Activated CD8-positive, alpha-beta memory T cell treated with anti-CD3 and anti-CD28 coated beads, Interleukin-2, amount 10 ng/mL, durations not matched to agents 7 days and 5 days (primary cell): ENCODE results near the gene TMEM89. TPM values are rescaled to one million over a fixed set of nuclear protein-coding genes. Genes with fewer than 3 reads are reported as not detected.

Experiments
- ATAC-seq: fragments of 150-1000 bp; cut with Tn5 transposase; one replicate; pipeline ENCODE4 v1.10.0; 2021; ENCODE audit warnings: moderate library complexity
- CTCF ChIA-PET: fragments of 350-600 bp; sonication (Branson Sonifier 250); formaldehyde crosslinking; loops from one replicate; lab custom pipeline; 2021; ENCODE audit warnings: antibody characterized with exemption; lab: Charles Lee
- DNase-seq: peaks from one replicate; pipeline ENCODE4 v3.0.0-alpha.2; 2020
- H3K27ac Mint-ChIP-seq: one replicate; pipeline ENCODE4 v1.8.0; 2021; ENCODE audit warnings: mild to moderate bottlenecking, mixed read lengths
- H3K27me3 Mint-ChIP-seq: one replicate; pipeline ENCODE4 v1.8.0; 2021; ENCODE audit warnings: mixed read lengths
- H3K36me3 Mint-ChIP-seq: one replicate; pipeline ENCODE4 v1.8.0; 2021; ENCODE audit warnings: mild to moderate bottlenecking, mixed read lengths
- H3K4me1 Mint-ChIP-seq: one replicate; pipeline ENCODE4 v1.8.0; 2021; ENCODE audit warnings: mixed read lengths
- H3K4me3 Mint-ChIP-seq: one replicate; pipeline ENCODE4 v1.8.0; 2021; ENCODE audit warnings: mild to moderate bottlenecking, moderate library complexity, mixed read lengths
- H3K9me3 Mint-ChIP-seq: one replicate; pipeline ENCODE4 v1.8.0; 2022; ENCODE audit warnings: low read depth, mixed read lengths
- total RNA-seq, 2 experiments: library from RNA; stranded (reverse); gene quantifications; one replicate each; pipeline ENCODE4 v1.2.3, GENCODE V29; 2021

TMEM89 gene
- total RNA-seq, 2 experiments from 2014 or later: 0.73 TPM; not detected in 1

DNA sequence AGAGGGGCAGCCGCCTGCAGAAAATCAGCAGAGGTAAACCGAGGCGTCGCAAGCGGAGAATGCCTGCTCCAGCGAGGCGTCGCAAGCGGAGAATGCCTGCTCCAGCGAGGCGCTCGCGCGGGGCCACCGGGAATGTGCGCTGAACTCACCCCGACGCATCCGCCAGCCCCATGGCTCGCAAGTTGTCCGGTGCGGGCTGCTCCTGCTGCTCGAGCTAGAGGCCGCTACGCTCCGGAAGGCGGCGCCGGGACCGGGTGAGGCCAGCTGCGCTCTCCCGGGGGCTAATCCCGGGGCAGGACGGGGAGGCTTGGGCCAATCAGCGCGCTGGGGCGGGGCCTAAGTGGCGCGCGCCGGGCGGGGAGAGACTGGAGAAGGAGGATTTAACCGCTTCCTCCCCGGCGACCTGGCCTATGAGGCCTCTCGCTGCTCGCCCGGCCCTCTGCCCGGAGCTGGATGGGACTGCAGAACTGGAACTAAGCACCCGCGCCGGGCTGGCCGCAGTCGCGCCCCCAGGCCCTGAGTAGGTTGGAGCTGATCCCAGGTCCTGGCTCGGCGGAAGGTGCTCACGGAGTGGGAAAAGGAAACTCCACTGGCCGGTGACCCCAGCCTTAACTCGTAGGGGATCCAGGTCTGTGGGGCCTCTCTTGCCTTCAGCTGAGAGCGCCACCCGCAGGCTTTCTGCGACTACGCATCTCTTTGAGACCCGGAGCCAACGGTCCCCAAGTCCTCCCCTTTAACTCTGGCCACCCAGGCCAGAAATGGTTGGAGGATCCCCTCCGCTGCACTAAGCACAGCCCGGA is 13.9 kb upstream of the TMEM89 start, which contains the start of gene SLC26A6:
SLC26A6 (minus strand) TSS at position 240 of the 800 bp plus-strand sequence; CDS start at position 172, 68 bp downstream.
- DNase-seq (peak; percentile 96), ATAC-seq (peak; percentile 96)
- Mint-ChIP-seq H3K36me3 (peaks cover 5% of the 10 kb centered on the region), H3K27me3 (no peaks in the 10 kb centered on the region), H3K4me1 (peaks cover 20% of the 10 kb centered on the region), H3K27ac (peak within 1 kb of the TSS; percentile 88), H3K4me3 (peak within 1 kb of the TSS; percentile 85), H3K9me3 (no peaks in the 10 kb centered on the region)
- CTCF ChIA-PET: interaction anchor here (0.7 to 4.3 kb wide), 23 partner anchors 8 to 1034 kb away, joined by 3 to 40 read pairs (median 4); partner anchors contain the start of genes CELSR3, NCKIPSD, PFKFB4 and UQCRC1

DNA sequence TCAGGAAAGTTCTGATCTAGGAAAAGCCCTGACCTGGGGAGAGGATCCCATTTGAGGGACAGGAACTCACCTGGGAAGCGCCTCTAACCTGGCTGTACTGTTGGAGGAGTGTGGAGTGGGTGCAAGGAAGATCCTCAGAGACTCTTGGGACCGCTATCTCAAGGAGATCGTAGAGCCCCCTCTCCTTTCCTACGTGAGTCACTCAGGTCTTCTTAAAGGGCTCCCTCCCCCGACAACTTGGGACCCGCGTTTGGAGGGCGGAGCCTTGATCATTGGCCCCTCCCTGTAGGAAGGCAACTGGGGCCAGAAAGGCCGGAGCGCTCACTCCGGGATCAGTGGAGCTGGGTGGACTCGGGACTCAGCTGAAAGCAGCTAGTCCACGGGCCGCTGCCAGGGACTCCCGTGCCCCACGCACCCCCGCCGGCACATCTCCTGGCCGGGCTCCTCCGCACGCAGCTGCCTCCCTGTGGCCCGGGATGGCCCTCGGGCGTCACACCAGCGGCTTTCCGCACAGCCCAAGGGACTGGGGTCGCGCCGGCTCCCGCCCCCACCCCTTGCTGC is 13.2 kb upstream of the TMEM89 start:
- Mint-ChIP-seq H3K27ac (no peak overlapping the region), H3K36me3 (peaks cover 9% of the 10 kb centered on the region), H3K9me3 (no peaks in the 10 kb centered on the region), H3K4me1 (peaks cover 20% of the 10 kb centered on the region), H3K27me3 (no peaks in the 10 kb centered on the region), H3K4me3 (peak overlapping the region; percentile 85)
- ATAC-seq: peak; percentile 29
- DNase-seq: peak; percentile 72
- CTCF ChIA-PET: interaction anchor here (0.7 to 4.3 kb wide), 18 partner anchors 11 to 234 kb away, joined by 3 to 40 read pairs (median 6); partner anchors contain the start of genes CELSR3, NCKIPSD, PFKFB4 and TMEM89

DNA sequence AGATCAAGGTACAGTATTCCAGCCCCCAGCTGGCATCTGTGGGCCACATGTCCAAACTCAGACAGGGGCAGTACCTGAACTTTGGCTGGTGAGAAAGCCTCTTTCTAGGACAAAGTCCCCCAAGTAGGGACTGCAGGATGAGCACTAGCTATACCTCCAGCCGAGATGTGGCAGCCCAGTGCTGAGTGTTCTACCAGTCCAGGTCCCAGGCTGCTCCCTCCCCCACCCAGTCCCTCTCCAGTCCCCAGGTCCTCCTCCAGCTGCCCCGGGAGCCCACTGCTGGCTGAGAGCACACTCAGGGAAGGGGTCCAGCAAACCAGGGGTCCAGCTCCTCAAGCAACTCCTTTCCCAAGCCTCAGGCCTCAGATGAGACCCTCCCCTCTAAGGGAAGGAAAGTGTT is 12.2 kb upstream of the TMEM89 start:
- Mint-ChIP-seq H3K27me3 (no peaks in the 10 kb centered on the region), H3K9me3 (no peaks in the 10 kb centered on the region), H3K4me3 (no peak overlapping the region), H3K4me1 (peaks cover 20% of the 10 kb centered on the region), H3K27ac (no peak overlapping the region), H3K36me3 (peaks cover 7% of the 10 kb centered on the region)
- no peak for DNase-seq
- CTCF ChIA-PET: interaction anchor here (0.7 to 4.3 kb wide), 11 partner anchors 10 to 233 kb away, joined by 3 to 40 read pairs (median 11); partner anchors contain the start of genes CELSR3, PFKFB4, TMEM89 and UQCRC1
- no peak for ATAC-seq

DNA sequence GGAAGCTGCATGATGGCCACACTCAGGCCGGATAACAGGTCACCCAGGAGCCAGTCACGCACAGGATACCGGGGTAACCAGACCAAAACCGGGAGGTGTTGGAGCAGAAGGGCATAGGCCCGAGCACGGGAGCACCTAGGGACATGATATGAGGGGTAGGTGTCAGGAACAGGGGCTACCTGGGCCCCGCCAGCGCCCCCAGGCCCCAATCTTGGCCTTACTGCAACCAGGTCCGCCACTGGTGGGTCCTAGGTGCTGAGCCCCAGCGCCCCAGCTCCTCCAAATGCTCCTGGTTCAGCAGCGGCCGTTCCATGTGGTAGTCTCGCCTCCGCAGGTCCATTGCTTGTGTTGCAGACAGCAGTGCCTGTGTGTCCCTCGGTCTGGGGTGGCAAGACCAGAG is 11.7 kb upstream of the TMEM89 start:
- Mint-ChIP-seq H3K4me1 (peaks cover 20% of the 10 kb centered on the region), H3K9me3 (no peaks in the 10 kb centered on the region), H3K4me3 (no peak overlapping the region), H3K27me3 (no peaks in the 10 kb centered on the region), H3K36me3 (peaks cover 7% of the 10 kb centered on the region), H3K27ac (no peak overlapping the region)
- CTCF ChIA-PET: interaction anchor here (0.8 to 4.3 kb wide), 6 partner anchors 9 to 233 kb away, joined by 3 to 40 read pairs (median 20); partner anchors contain the start of genes CELSR3, PFKFB4 and UQCRC1
- ATAC-seq (no peak), DNase-seq (no peak)

DNA sequence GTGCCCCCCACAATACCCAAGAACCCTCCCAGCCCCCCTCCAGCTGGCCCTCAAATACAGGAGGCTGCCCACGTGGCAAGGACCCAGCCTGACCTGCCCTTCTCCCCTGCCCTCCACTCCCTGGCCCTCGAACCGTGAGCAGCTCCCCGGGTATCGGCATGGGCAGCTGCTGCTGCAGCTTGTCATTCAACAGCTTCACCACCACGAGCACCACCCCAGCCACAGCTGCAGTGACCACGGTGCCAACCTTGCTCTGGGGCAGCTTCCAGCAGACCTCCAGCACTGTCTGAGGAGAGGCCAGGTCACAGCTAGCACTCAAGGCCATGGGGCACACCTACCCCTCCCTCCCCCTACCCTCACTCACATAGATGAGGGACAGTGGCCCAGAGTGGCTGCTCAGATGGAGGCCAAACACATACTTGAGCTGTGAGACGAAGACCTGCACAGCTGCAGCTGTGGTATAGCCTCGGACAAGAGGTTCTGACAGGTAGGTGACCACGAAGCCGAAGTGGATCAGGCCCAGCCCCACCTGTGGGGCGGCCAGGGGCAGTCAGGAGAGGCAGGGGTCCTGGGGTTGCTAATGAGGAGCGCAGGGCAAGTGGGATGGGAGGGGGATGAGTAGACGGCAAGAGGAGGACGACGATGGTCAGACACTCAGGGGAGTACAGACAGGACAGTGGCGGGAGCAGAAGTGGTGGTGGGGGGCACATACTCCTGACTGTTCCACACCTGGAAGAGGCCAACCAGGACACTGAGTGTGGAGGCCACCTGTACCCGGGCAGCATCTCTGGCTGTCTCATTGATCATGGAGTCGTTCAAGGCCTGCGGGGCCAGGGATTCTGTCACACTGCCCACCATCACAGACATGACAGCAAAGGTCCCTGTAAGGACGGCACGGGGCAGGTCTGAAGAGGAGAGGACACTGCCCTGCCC is 10.2 kb upstream of the TMEM89 start:
- ATAC-seq (no peak), DNase-seq (no peak)
- CTCF ChIA-PET: no interaction called here
- no peaks in the 10 kb centered on the region for H3K27me3 Mint-ChIP-seq
- no peak overlapping the region for H3K27ac Mint-ChIP-seq
- H3K4me3 Mint-ChIP-seq: no peak overlapping the region
- no peaks in the 10 kb centered on the region for H3K9me3 Mint-ChIP-seq
- H3K4me1 Mint-ChIP-seq: peaks cover 20% of the 10 kb centered on the region
- peaks cover 12% of the 10 kb centered on the region for H3K36me3 Mint-ChIP-seq

DNA sequence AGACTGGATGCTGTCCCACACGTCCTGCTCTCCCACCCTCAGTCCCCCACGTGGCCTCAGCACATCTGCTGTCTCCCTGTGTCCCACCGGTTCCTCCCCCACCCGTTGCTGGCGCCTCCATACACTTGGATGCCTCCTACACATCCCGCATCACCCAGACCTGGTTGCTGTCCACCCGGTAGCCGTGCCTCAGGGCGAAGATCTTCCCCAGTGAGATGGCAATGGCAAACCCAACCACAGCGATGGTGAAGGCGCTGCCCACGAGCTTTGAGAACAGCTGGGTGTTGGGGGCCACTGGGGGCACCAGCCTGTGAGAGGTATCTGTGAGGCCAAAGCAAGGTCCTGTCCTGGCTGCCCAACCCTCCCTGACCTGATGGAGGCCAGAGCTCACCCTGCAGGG is 9.3 kb upstream of the TMEM89 start:
- no peak for DNase-seq
- Mint-ChIP-seq H3K27me3 (no peaks in the 10 kb centered on the region), H3K36me3 (peaks cover 14% of the 10 kb centered on the region), H3K4me1 (peaks cover 14% of the 10 kb centered on the region), H3K27ac (no peak overlapping the region), H3K9me3 (no peaks in the 10 kb centered on the region), H3K4me3 (no peak overlapping the region)
- CTCF ChIA-PET: no interaction called here
- ATAC-seq: no peak

DNA sequence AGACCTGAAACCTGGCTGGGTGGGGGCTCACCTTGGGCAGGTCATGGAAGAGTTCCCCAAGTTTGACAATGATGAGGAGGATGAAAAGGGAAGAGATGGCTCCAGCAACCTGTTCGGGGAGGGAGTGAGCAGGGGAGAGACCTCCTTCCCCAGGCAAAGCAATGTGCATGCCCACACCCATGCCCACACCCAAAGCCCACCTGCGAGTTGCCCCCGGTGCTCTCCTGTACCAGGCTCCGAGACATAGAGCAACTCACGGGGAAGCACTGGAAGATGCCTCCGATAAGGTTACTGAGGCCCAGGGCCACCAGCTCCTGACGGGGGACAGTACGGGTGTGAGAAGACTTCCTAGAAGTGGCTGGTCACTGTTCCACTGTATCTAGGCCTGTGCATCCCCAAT is 8.8 kb upstream of the TMEM89 start:
- Mint-ChIP-seq H3K27me3 (no peaks in the 10 kb centered on the region), H3K4me3 (no peak overlapping the region), H3K36me3 (peaks cover 14% of the 10 kb centered on the region), H3K4me1 (peaks cover 14% of the 10 kb centered on the region), H3K9me3 (no peaks in the 10 kb centered on the region), H3K27ac (no peak overlapping the region)
- DNase-seq: no peak
- CTCF ChIA-PET: no interaction called here
- ATAC-seq: no peak

DNA sequence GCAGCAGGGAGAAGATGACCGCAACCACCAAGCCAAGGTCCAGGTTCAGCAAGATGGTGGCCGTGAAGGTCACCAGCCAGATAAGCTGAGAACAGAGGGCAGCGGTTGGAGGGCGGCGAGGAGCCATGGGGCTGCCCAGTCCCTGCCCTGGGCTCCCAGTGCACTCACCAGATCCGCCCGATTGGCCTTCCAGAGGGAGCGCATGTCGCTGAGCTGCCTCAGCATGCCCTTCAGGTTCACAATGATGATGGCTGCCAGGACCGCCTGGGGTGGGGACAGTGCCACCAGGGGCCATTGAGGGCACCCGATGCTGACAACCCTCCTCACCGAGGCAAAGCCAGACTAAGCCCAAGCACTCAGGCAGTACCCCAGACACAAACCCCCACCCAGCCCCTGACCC is 8.3 kb upstream of the TMEM89 start:
- CTCF ChIA-PET: no interaction called here
- ATAC-seq: no peak

DNA sequence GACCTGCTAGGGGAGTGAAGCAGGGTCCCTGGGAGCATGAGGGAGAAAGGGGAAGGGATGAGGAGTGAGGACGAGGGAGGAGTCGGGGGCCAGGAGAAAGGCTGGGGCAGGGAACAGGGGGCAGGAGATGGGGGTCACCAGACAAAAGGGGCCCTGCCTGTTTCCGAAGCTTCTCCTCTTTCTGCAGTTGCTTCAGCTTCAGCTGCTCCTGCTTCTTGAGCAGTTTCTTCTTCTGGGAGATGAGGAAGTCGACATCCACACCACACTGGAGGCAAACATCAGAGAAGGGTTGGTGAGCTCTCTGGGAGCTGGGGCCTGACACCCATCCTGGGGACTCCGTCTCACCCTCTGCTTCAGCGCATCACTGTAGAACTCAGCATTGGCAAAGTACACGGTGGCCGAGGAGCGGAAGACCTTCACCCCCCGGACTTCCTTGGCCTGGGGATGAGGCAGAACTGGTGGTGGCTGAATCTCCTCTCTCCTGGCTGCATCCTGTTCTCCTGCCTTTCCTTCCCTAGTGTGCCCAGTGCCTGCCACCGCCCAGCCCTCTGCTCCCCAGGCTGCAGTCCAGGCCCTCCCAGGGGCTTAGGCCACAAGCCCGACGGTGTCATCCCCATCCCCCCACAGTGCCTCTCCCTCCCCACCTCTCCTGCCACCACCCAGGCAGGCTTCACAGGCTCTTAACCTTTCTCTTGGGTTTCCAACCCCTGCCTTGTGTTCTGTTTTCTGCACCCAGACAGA is 6.9 kb upstream of the TMEM89 start:
- ATAC-seq: no peak
- no peak for DNase-seq
- Mint-ChIP-seq H3K27ac (no peak overlapping the region), H3K4me1 (peaks cover 9% of the 10 kb centered on the region), H3K27me3 (no peaks in the 10 kb centered on the region), H3K4me3 (no peak overlapping the region), H3K9me3 (no peaks in the 10 kb centered on the region), H3K36me3 (peaks cover 14% of the 10 kb centered on the region)
- CTCF ChIA-PET: no interaction called here

More for the DNA sequence above, 8.3 kb upstream of the TMEM89 start:
- H3K4me3 Mint-ChIP-seq: no peak overlapping the region
- peaks cover 14% of the 10 kb centered on the region for H3K4me1 Mint-ChIP-seq
- no peaks in the 10 kb centered on the region for H3K9me3 Mint-ChIP-seq
- peaks cover 14% of the 10 kb centered on the region for H3K36me3 Mint-ChIP-seq
- no peak for DNase-seq
- H3K27me3 Mint-ChIP-seq: no peaks in the 10 kb centered on the region
- H3K27ac Mint-ChIP-seq: no peak overlapping the region

DNA sequence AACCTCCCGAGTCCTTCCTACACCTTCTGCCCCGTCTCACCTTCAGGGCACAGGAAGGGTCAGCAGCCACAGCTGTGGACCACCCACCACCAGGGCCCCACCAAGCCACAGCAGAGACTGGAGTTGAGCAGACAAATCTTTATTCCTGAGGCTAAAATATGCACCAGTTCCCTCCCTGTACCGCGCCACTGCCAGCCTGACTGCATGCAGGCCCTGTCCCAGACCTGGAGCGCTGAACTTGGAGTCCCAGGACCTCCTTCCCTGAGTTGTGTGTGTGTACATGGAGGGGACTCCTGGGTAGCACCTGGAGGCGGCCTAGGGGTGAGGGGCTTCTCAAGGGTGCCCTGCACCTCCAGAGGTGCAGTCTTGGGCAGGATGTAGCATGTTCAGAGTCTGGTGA is 4.0 kb upstream of the TMEM89 start:
- Mint-ChIP-seq H3K36me3 (peaks cover 12% of the 10 kb centered on the region), H3K9me3 (no peaks in the 10 kb centered on the region)

DNA sequence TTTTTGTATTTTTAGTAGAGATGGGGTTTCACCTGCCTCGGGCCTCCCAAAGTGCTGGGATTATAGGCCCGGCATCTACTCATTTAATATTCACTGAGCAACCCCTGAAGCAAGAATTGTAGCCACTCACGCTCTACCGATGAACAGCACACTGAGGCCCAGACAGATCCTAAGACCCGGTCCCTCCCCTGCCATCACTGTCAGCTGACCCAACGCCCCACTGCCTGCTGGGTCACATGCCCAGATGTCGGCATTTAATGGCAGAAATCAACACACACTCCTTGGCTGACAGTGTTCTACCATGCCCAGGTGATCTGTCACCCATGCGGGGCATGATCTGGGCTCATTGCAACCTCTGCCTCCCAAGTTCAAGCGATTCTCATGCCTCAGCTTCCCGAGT is 3.2 kb upstream of the TMEM89 start:
- CTCF ChIA-PET: interaction anchor here (1.1 to 2.9 kb wide), 3 partner anchors 10 to 16 kb away, joined by 4 to 21 read pairs (median 4); partner anchors contain the start of genes SLC26A6 and UQCRC1
- no peaks in the 10 kb centered on the region for H3K27me3 Mint-ChIP-seq
- H3K36me3 Mint-ChIP-seq: peaks cover 11% of the 10 kb centered on the region
- no peak overlapping the region for H3K27ac Mint-ChIP-seq
- ATAC-seq: no peak
- H3K4me1 Mint-ChIP-seq: peaks cover 5% of the 10 kb centered on the region
- H3K9me3 Mint-ChIP-seq: no peaks in the 10 kb centered on the region
- no peak for DNase-seq
- H3K4me3 Mint-ChIP-seq: no peak overlapping the region

More for the DNA sequence above, 4.0 kb upstream of the TMEM89 start:
- Mint-ChIP-seq H3K4me1 (peaks cover 5% of the 10 kb centered on the region), H3K27me3 (no peaks in the 10 kb centered on the region), H3K27ac (no peak overlapping the region), H3K4me3 (no peak overlapping the region)
- CTCF ChIA-PET: interaction anchor here (2.9 kb wide), 1 partner anchor 9 kb away, joined by 21 read pairs; the partner anchor contains the start of gene SLC26A6
- ATAC-seq (no peak), DNase-seq (no peak)

DNA sequence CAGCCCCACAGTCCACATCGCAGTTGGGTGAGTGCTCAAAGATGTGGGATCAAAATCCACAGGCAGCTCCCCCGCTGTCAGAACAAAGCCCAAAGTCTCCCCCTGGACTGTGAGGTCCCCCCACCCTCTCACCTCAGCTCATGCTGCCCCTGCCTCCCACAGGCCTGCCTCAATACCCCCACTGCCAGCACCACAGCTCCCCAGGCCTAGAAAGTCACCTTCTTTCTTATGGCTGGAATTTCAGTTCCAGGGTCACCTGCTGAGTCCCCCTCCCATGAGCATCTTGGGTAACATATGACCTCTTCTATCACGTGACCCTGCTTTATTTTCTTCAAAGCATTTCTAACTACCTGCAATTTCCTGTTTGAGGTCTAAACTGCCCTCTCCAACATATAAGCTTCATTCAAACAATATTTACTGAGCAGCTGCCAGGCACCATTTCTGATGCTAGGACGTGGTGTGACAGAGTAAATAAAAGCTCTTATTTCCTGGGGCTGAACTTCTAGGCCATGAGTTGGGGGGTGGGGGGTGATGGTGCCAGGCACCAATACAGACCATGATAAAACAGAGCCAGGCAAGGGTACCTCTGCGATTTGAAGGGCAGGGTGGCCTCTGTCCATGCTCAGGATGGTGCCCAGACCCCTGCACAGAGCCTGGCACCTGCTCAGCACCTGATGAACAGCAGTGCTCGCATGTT is 2.4 kb upstream of the TMEM89 start:
- peaks cover 11% of the 10 kb centered on the region for H3K36me3 Mint-ChIP-seq
- H3K4me1 Mint-ChIP-seq: peaks cover 5% of the 10 kb centered on the region
- CTCF ChIA-PET: interaction anchor here (1.1 to 2.9 kb wide), 4 partner anchors 11 to 66 kb away, joined by 4 to 21 read pairs (median 4); partner anchors contain the start of genes SLC26A6 and UQCRC1
- no peak overlapping the region for H3K4me3 Mint-ChIP-seq
- H3K9me3 Mint-ChIP-seq: no peaks in the 10 kb centered on the region
- no peak for DNase-seq
- no peaks in the 10 kb centered on the region for H3K27me3 Mint-ChIP-seq
- peak overlapping the region; percentile 1 for H3K27ac Mint-ChIP-seq
- no peak for ATAC-seq
